Caco-2 (cell line): ENCODE data around the gene GH2. TPM values are rescaled to one million over a fixed set of nuclear protein-coding genes. Genes with fewer than 3 reads are reported as not detected.
"Not testable (repeated sequence)": the region's sequence is repeated elsewhere in the genome, so short reads cannot be mapped to it uniquely, and the experiment has no call there.

ENCODE experiments used
- BruUV-seq: library from RNA; stranded (reverse); fragments of 400-500 nt; replicated peaks from 2 replicates; lab custom pipeline; 2021; lab: Mats Ljungman, UMichigan
- CTCF ChIA-PET: fragments of 300-600 bp; sonication (Branson Sonifier 250); formaldehyde crosslinking; loops from one replicate; lab custom pipeline; 2022; ENCODE audit warnings: antibody characterized with exemption; lab: Charles Lee
- POLR2A ChIA-PET: fragments of 300-600 bp; sonication (Branson Sonifier 250); formaldehyde crosslinking; loops from one replicate; lab custom pipeline; 2022; ENCODE audit warnings: antibody characterized with exemption; lab: Charles Lee
- DNase-seq, 2 experiments: peaks; one replicate each; pipeline versions ENCODE4 v3.0.0 to v3.0.0-alpha.2; 2020 to 2022
- H3K27me3 ChIP-seq: replicated peaks from 2 replicates; pipeline ENCODE4 v1.6.0; 2011; ENCODE audit warnings: low read length; ENCODE audit not compliant: control insufficient read depth, insufficient read depth
- H3K36me3 ChIP-seq: 2 replicates; pipeline ENCODE4 v1.5.1; 2011; ENCODE audit warnings: low read length; ENCODE audit not compliant: control insufficient read depth, insufficient read depth
- H3K4me1 ChIP-seq: fragments of 250-450 bp; sonication (Bioruptor Pico); 2 replicates; pipeline ENCODE4 v1.5.1; 2020; ENCODE audit warnings: mild to moderate bottlenecking
- H3K4me3 ChIP-seq: 2 replicates; pipeline ENCODE4 v1.5.1; 2011; ENCODE audit warnings: low read depth, mild to moderate bottlenecking, control low read depth, low read length
- H3K9me3 ChIP-seq: fragments of 250-450 bp; sonication (Bioruptor Pico); 2 replicates; pipeline ENCODE4 v1.5.1; 2020; ENCODE audit warnings: mild to moderate bottlenecking, moderate library complexity
- H3K27ac Mint-ChIP-seq: one replicate; pipeline ENCODE4 v1.8.0; 2022; ENCODE audit warnings: mixed read lengths; ENCODE audit not compliant: unreplicated experiment
- H3K27me3 Mint-ChIP-seq: one replicate; pipeline ENCODE4 v1.8.0; 2022; ENCODE audit warnings: mixed read lengths; ENCODE audit not compliant: insufficient read depth, unreplicated experiment
- H3K36me3 Mint-ChIP-seq: one replicate; pipeline ENCODE4 v1.8.0; 2022; ENCODE audit warnings: mild to moderate bottlenecking, mixed read lengths; ENCODE audit not compliant: insufficient read depth, unreplicated experiment
- H3K4me1 Mint-ChIP-seq: one replicate; pipeline ENCODE4 v1.8.0; 2022; ENCODE audit warnings: low read depth, mixed read lengths; ENCODE audit not compliant: unreplicated experiment
- H3K4me3 Mint-ChIP-seq: one replicate; pipeline ENCODE4 v1.8.0; 2022; ENCODE audit warnings: mild to moderate bottlenecking, moderate library complexity, mixed read lengths; ENCODE audit not compliant: unreplicated experiment
- H3K9me3 Mint-ChIP-seq: one replicate; pipeline ENCODE4 v1.8.0; 2022; ENCODE audit warnings: mixed read lengths; ENCODE audit not compliant: unreplicated experiment
- CTCF ChIP-seq, 2 experiments: fragments of 200-600 bp in 1 of 2; IDR thresholded peaks; 1 replicate in 1 of 2; 2 replicates in 1 of 2; pipeline versions ENCODE4 v1.5.1 to v1.8.0; 2011 to 2022; ENCODE audit warnings: antibody characterized with exemption in 1 of 2, control low read depth in 1 of 2, inconsistent platforms in 1 of 2, low read depth in 1 of 2, low read length in 1 of 2, mild to moderate bottlenecking in 1 of 2, moderate library complexity in 1 of 2; ENCODE audit not compliant: insufficient read depth in 1 of 2, severe bottlenecking in 1 of 2, unreplicated experiment in 1 of 2
- intact Hi-C: fragments of 100-400 bp; cut with micrococcal nuclease; formaldehyde crosslinking; loops from one replicate; pipeline ENCODE4 v1.10.0; 2022; ENCODE audit not compliant: unreplicated experiment
- total RNA-seq: library from RNA; stranded (reverse); gene quantifications from 2 replicates; pipeline ENCODE4 v1.2.3, GENCODE V29; 2022

Gene GH2
- total RNA-seq, 1 experiment from 2014 or later: not detected

DNA sequence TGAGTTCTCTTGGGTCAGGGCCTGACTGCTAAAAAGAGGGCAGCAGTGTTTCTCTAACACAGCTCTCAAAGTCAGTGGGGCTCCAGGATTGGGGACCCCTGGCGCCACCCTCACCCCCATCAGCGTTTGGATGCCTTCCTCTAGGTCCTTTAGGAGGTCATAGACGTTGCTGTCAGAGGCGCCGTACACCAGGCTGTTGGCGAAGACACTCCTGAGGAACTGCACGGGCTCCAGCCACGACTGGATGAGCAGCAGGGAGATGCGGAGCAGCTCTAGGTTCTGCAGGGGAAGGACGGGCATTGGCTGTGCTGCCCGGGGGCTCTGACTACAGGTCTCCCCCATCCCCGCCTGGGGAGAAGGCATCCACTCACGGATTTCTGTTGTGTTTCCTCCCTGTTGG lies 35.9 kb upstream of the GH2 start:
- POLR2A ChIA-PET: no interaction called here
- intact Hi-C loops: no loop called here
- CTCF ChIA-PET: interaction anchor here (3.2 kb wide), 1 partner anchor 29 kb away, joined by 41 read pairs; no protein-coding TSS in a partner anchor
- Mint-ChIP-seq H3K27ac (no peak overlapping the region), H3K4me3 (no peak overlapping the region), H3K4me1 (no peaks in the 10 kb centered on the region), H3K27me3 (peaks cover 18% of the 10 kb centered on the region), H3K9me3 (no peaks in the 10 kb centered on the region), H3K36me3 (no peaks in the 10 kb centered on the region)
- H3K36me3 ChIP-seq: no peaks in the 10 kb centered on the region
- no peaks in the 10 kb centered on the region for H3K9me3 ChIP-seq
- TF ChIP-seq CTCF (IDR thresholded peaks at IDR 0.05; ENCODE audit: insufficient read depth in 1 of 2, low read depth in 1 of 2, low read length in 1 of 2, severe bottlenecking in 1 of 2, unreplicated experiment in 1 of 2): no peak
- DNase-seq: no peak
- H3K4me3 ChIP-seq: no peak overlapping the region
- H3K4me1 ChIP-seq: no peaks in the 10 kb centered on the region
- H3K27me3 ChIP-seq: no peaks in the 10 kb centered on the region
- no TSS peak for BruUV-seq

GRCh38 chr17:63917206-63917605 lies 35.5 kb upstream of the GH2 start:
- POLR2A ChIA-PET, intact Hi-C loops, BruUV-seq: not testable (repeated sequence)

GRCh38 chr17:63916566-63917185 lies 34.9 kb upstream of the GH2 start:
- Mint-ChIP-seq H3K27ac (no peak overlapping the region), H3K27me3 (peaks cover 19% of the 10 kb centered on the region), H3K9me3 (no peaks in the 10 kb centered on the region), H3K4me1 (no peaks in the 10 kb centered on the region), H3K4me3 (no peak overlapping the region), H3K36me3 (no peaks in the 10 kb centered on the region)
- no peak for TF ChIP-seq CTCF (IDR thresholded peaks at IDR 0.05; ENCODE audit: insufficient read depth in 1 of 2, low read depth in 1 of 2, low read length in 1 of 2, severe bottlenecking in 1 of 2, unreplicated experiment in 1 of 2)
- intact Hi-C loops: no loop called here
- ChIA-PET CTCF (interaction anchor here (1.6 kb wide), 1 partner anchor 30 kb away, joined by 5 read pairs; no protein-coding TSS in a partner anchor), POLR2A (no interaction called here)
- Histone ChIP-seq H3K27me3 (no peaks in the 10 kb centered on the region), H3K4me3 (no peak overlapping the region), H3K9me3 (no peaks in the 10 kb centered on the region), H3K4me1 (no peaks in the 10 kb centered on the region), H3K36me3 (no peaks in the 10 kb centered on the region)
- DNase-seq: no peak
- no TSS peak for BruUV-seq

More at GRCh38 chr17:63917206-63917605, 35.5 kb upstream of the GH2 start:
- peaks cover 19% of the 10 kb centered on the region for H3K27me3 Mint-ChIP-seq
- H3K36me3 Mint-ChIP-seq, H3K4me1 ChIP-seq, H3K4me3 ChIP-seq, H3K27ac Mint-ChIP-seq, H3K9me3 Mint-ChIP-seq, DNase-seq, H3K36me3 ChIP-seq, H3K9me3 ChIP-seq, H3K27me3 ChIP-seq, H3K4me1 Mint-ChIP-seq, H3K4me3 Mint-ChIP-seq: not testable (repeated sequence)
- CTCF ChIA-PET: interaction anchor here (1.6 kb wide), 1 partner anchor 29 kb away, joined by 5 read pairs; no protein-coding TSS in a partner anchor

- DNase-seq, BruUV-seq, H3K9me3 Mint-ChIP-seq, intact Hi-C loops, H3K4me1 ChIP-seq, H3K36me3 Mint-ChIP-seq, H3K4me3 ChIP-seq, H3K36me3 ChIP-seq, H3K4me3 Mint-ChIP-seq, H3K4me1 Mint-ChIP-seq, H3K27ac Mint-ChIP-seq, H3K9me3 ChIP-seq, H3K27me3 ChIP-seq, POLR2A ChIA-PET: not testable (repeated sequence)
- CTCF ChIA-PET: interaction anchor here (1.6 kb wide), 1 partner anchor 31 kb away, joined by 5 read pairs; no protein-coding TSS in a partner anchor
- H3K27me3 Mint-ChIP-seq: peaks cover 23% of the 10 kb centered on the region
Measured at GRCh38 chr17:63915753-63916152, 34.0 kb upstream of the GH2 start.
